Astrocyte (in vitro differentiated cells and primary cell): ENCODE results near the gene METTL25.

Experiments used
- CTCF ChIP-seq: IDR thresholded peaks from 2 replicates; pipeline ENCODE4 v1.5.1; 2011; ENCODE audit warnings: low read depth, mild to moderate bottlenecking, inconsistent platforms, low read length, moderate library complexity; ENCODE audit not compliant: insufficient read depth
- EZH2 ChIP-seq: IDR thresholded peaks from 2 replicates; pipeline ENCODE4 v1.6.1; 2012; ENCODE audit warnings: mild to moderate bottlenecking, low read length, inconsistent platforms; ENCODE audit not compliant: insufficient read depth

- TF ChIP-seq CTCF (no peak), EZH2 (no peak)
Observed at GRCh38 chr12:82325540-82326336, 32.6 kb upstream of the METTL25 start.
